Heart left ventricle (tissue), 16 donors: ENCODE measurements around the gene USH1C. TPM values are rescaled to one million over a fixed set of nuclear protein-coding genes. Genes with fewer than 3 reads are reported as not detected.

Experiments
- ATAC-seq, 4 donors: fragments of 200-7000 bp; cut with Tn5 transposase; one replicate each; pipeline ENCODE4 v1.9.1; 2020 to 2022; ENCODE audit warnings: moderate library complexity in 4 of 4, mild to moderate bottlenecking in 3 of 4, moderate number of reproducible peaks in 1 of 4
- DNase-seq, 5 donors: peaks; one replicate each; pipeline ENCODE4 v3.0.0-alpha.2; 2020
- H3K27ac ChIP-seq, 12 donors: fragments of 200-600 bp; sonication (generic) in 4 of 12; one replicate each; pipeline versions ENCODE4 v1.5.0 to v1.8.0; 2016 to 2022; ENCODE audit warnings: mild to moderate bottlenecking in 2 of 12
- H3K27me3 ChIP-seq, 9 donors: fragments of 200-600 bp; sonication (generic) in 2 of 9; one replicate each; pipeline versions ENCODE4 v1.5.1 to v1.8.0; 2016 to 2022; ENCODE audit warnings: mild to moderate bottlenecking in 3 of 9
- H3K36me3 ChIP-seq, 9 donors: fragments of 200-600 bp; sonication (generic) in 2 of 9; one replicate each; pipeline versions ENCODE4 v1.5.0 to v1.8.0; 2018 to 2022; ENCODE audit warnings: mild to moderate bottlenecking in 2 of 9
- H3K4me1 ChIP-seq, 12 donors: fragments of 200-600 bp; sonication (generic) in 4 of 12; one replicate each; pipeline versions ENCODE4 v1.5.0 to v1.8.0; 2016 to 2022; ENCODE audit warnings: mild to moderate bottlenecking in 3 of 12
- H3K4me3 ChIP-seq, 12 donors: fragments of 200-600 bp; sonication (generic) in 4 of 12; one replicate each; pipeline versions ENCODE4 v1.5.0 to v1.8.0; 2017 to 2022; ENCODE audit warnings: mild to moderate bottlenecking in 9 of 12, moderate library complexity in 4 of 12
- H3K9me3 ChIP-seq, 12 donors: fragments of 200-600 bp; sonication (generic) in 4 of 12; one replicate each; pipeline versions ENCODE4 v1.5.0 to v1.8.0; 2016 to 2022; ENCODE audit warnings: mild to moderate bottlenecking in 1 of 12
- POLR2A ChIP-seq, 2 donors: fragments of 450-650 bp; IDR thresholded peaks; one replicate each; pipeline ENCODE4 v1.6.1; 2017; ENCODE audit warnings: antibody characterized with exemption in 2 of 2, mild to moderate bottlenecking in 2 of 2, moderate library complexity in 2 of 2
- WGBS, 4 donors: extraction: QIAGEN DNeasy Blood & Tissue Kit in 2 of 4; methylation state at CpG; one replicate each; pipeline versions ENCODE4 v1.1.5 to v1.1.7; 2013 to 2018; 5-methylcytosine and 5-hydroxymethylcytosine counted together
- intact Hi-C, 10 donors: fragments of 100-400 bp; cut with DNase I; formaldehyde crosslinking; loops; one replicate each; pipeline versions ENCODE4 v1.11.1 to v1.14.2; 2022
- polyA plus RNA-seq, 2 donors: library from polyadenylated mRNA; stranded (reverse); fragments of 200-250 nt; gene quantifications; one replicate each; pipeline ENCODE4 v1.2.3, GENCODE V29; 2013
- total RNA-seq, 9 donors: library from RNA; depleted of rRNA in 2 of 9; stranded (reverse); fragments of >200 nt in 2 of 9; fragmentation: NEBNext Ultra II Directional in 3 of 9; extraction: Animal tissue kit (Norgen Biotek cat#: 25700) in 3 of 9; gene quantifications; one replicate each; pipeline versions ENCODE4 v1.1.0 to v1.2.4, GENCODE V29; 2016 to 2023
- TF ChIP-seq, protein P1 (sequence below), 12 donors: fragments of 200-600 bp; sonication (generic) in 4 of 12; IDR thresholded peaks; one replicate each; pipeline versions ENCODE4 v1.5.0 to v1.8.0; 2018 to 2022; ENCODE audit warnings: antibody characterized with exemption in 12 of 12, mild to moderate bottlenecking in 5 of 12
- donor health status: ischemic (EF 13 %, LVEDD 7.1; RV severe dilation, severe dysfunction).
- donor health status: healthy with polysubstance abuse.
- donor health status: DM: no; HTN: yes; CAD: no.
- donor health status: DM: no; HTN: no; CAD: no.
- donor health status: ischemic (EF 25% LVEDD 6.9; RV normal size, moderate dysfunction).
- donor health status: ischemic (EF 25% LVEDD 5.7; RV mildly dilated, moderate dysfunction).
- donor health status: healthy.
- donor health status: DM: yes; HTN: yes; CAD: no.
- donor health status: ischemic (EF 35%, LVEDD 5.7; RV mildly dilated, moderate dysfunction).
- donor health status: nonischemic (EF 11% LVEDD 7.7; RV severe dilation, severe dysfunction).
- donor health status: DM: yes; HTN: yes; CAD: no.
- donor health status: PGD.
- donor health status: ischemic (EF 29% LVEDD 5.4; RV normal size, mild dysfunction).
- donor health status: nonischemic (EF 23%, LVEDD 6.1; RV moderate dilation, normal function).

USH1C gene
- total and polyA plus RNA-seq, 11 donors: 0.06 to 0.23 (median 0.16) TPM; not detected in 8

DNA sequence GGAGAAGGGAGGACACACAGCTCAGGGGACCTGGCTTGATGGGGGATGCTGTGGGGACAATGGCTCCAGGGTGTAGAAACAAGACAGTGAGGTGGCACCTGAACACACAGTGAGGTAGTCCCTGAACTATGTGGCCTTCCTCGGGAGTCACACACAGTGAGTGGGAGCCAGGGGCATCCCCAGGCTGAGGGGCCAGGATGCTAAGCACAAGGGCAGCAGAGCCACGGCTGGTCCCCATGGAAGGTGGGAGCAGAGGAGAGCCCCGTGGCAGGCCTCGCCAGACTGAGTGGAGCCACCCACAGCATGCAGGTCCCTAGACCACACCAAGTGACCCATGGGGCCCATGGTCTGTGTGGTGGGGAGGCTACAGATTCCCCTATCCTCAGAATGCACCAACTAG lies 41.6 kb downstream of the USH1C start:
- no peak for DNase-seq
- WGBS, 4 donors: 77 to 97% (median 91%) methylated on average over 3 to 4 of the region's 4 CpGs
- H3K4me1 ChIP-seq: peaks cover 0 to 4% (median 0%) of the 10 kb centered on the region in 12 donors
- intact Hi-C loops: loop anchor here in 4 of 10 donors (5.0 to 10.0 kb wide), 4 partner anchors 268 to 718 kb away; no protein-coding TSS in a partner anchor
- no peaks in the 10 kb centered on the region for H3K36me3 ChIP-seq
- ATAC-seq: no peak
- no peak overlapping the region for H3K27ac ChIP-seq
- peaks cover 0 to 6% (median 0%) of the 10 kb centered on the region in 9 donors for H3K27me3 ChIP-seq
- H3K9me3 ChIP-seq: no peaks in the 10 kb centered on the region
- TF ChIP-seq, protein P1, sequence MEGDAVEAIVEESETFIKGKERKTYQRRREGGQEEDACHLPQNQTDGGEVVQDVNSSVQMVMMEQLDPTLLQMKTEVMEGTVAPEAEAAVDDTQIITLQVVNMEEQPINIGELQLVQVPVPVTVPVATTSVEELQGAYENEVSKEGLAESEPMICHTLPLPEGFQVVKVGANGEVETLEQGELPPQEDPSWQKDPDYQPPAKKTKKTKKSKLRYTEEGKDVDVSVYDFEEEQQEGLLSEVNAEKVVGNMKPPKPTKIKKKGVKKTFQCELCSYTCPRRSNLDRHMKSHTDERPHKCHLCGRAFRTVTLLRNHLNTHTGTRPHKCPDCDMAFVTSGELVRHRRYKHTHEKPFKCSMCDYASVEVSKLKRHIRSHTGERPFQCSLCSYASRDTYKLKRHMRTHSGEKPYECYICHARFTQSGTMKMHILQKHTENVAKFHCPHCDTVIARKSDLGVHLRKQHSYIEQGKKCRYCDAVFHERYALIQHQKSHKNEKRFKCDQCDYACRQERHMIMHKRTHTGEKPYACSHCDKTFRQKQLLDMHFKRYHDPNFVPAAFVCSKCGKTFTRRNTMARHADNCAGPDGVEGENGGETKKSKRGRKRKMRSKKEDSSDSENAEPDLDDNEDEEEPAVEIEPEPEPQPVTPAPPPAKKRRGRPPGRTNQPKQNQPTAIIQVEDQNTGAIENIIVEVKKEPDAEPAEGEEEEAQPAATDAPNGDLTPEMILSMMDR (IDR thresholded peaks at IDR 0.05): no peak
- TF ChIP-seq POLR2A (IDR thresholded peaks at IDR 0.05): no peak
- no peak overlapping the region for H3K4me3 ChIP-seq

DNA sequence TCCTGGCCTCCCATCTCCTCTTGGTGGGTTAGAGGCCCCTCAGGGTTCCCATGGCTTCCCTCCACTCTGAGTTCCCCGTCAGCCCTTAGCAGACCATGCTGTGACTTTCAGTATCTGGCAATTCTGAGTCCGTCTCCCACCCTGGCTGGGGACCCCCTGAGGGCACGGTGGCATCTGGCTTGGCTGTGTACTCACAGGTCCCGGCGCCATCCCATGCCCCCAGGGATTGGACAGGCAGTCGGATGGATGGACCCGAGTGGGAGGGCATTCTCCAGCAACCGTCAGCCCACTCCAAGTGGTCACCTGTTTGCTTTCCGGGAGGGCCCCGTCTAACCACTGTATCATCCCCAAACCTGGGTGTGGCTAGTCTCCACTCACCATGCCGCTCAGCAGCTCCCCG lies 43.5 kb downstream of the USH1C start:
- TF ChIP-seq POLR2A (IDR thresholded peaks at IDR 0.05): no peak
- TF ChIP-seq, protein P1 (IDR thresholded peaks at IDR 0.05): no peak
- Histone ChIP-seq H3K4me3 (no peak overlapping the region), H3K27ac (no peak overlapping the region), H3K36me3 (no peaks in the 10 kb centered on the region), H3K9me3 (no peaks in the 10 kb centered on the region), H3K27me3 (peaks cover 0 to 6% (median 0%) of the 10 kb centered on the region in 9 donors), H3K4me1 (peaks cover 0 to 3% (median 0%) of the 10 kb centered on the region in 12 donors)
- DNase-seq: no peak
- ATAC-seq: no peak
- 86 to 95% (median 93%) methylated on average over 12 of the region's 12 CpGs for WGBS, 4 donors
- intact Hi-C loops: loop anchor here in 4 of 10 donors (5.0 to 10.0 kb wide), 4 partner anchors 266 to 716 kb away; no protein-coding TSS in a partner anchor

DNA sequence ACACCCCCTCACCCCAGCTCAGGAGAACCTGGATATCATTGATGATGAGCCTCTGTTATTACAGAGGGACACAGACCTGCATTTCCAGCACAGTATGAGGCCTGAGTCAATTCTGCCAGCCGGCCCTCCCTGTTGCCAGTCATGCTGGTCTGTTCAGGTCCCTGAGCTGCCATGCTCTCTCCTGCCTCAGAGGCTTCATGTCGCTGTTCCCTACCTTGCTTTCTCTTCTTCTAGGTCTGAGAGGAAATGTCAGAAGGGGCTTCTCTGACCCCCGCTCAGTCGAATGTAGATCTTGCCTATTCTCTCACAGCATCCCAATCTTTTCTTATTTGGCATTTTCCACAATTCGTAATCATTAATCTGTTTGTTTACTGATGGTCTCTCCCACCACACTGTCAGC lies 45.7 kb downstream of the USH1C start:
- intact Hi-C loops: no loop called here
- WGBS, 4 donors: 77 to 87% (median 82%) methylated on average over 5 of the region's 5 CpGs

DNA sequence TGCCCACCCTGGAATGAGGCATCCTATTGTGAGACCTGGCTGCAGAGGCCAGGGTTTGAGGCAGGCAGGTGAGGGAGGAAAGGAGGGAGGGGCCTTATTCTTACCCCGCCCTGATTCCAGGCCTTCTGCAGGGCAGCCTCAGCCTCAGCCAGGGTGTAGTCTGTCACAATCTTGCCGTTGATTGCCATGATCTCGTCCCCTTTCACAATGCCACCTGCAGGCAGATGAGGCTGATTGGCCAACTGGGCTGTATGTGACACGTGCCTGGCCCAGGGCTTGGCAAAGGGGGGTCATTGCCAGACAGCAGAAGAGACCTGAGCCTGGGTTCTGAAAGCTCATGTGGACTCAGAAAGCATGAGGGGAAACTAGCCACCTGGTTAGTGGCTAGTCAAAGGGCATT lies 46.2 kb downstream of the USH1C start:
- TF ChIP-seq, protein P1 (IDR thresholded peaks at IDR 0.05): no peak
- no peak for TF ChIP-seq POLR2A (IDR thresholded peaks at IDR 0.05)
- Histone ChIP-seq H3K27me3 (peaks cover 0 to 6% (median 0%) of the 10 kb centered on the region in 9 donors), H3K9me3 (no peaks in the 10 kb centered on the region), H3K27ac (no peak overlapping the region), H3K4me3 (no peak overlapping the region), H3K36me3 (no peaks in the 10 kb centered on the region), H3K4me1 (no peaks in the 10 kb centered on the region)
- ATAC-seq (no peak), DNase-seq (no peak)
- intact Hi-C loops: no loop called here
- WGBS, 4 donors: 52 to 59% (median 59%) methylated on average over 4 of the region's 4 CpGs

More for the DNA sequence above, 45.7 kb downstream of the USH1C start:
- no peaks in the 10 kb centered on the region for H3K9me3 ChIP-seq
- DNase-seq: no peak
- no peak for TF ChIP-seq POLR2A (IDR thresholded peaks at IDR 0.05)
- TF ChIP-seq, protein P1 (IDR thresholded peaks at IDR 0.05): no peak
- H3K4me3 ChIP-seq: no peak overlapping the region
- H3K27ac ChIP-seq: no peak overlapping the region
- peaks cover 0 to 6% (median 0%) of the 10 kb centered on the region in 9 donors for H3K27me3 ChIP-seq
- H3K36me3 ChIP-seq: no peaks in the 10 kb centered on the region
- H3K4me1 ChIP-seq: no peaks in the 10 kb centered on the region
- no peak for ATAC-seq
